ENCODE measurements around the gene RYR3. TPM values are rescaled to one million over a fixed set of nuclear protein-coding genes. Genes with fewer than 3 reads are reported as not detected.
A peak's percentile ranks its signal among the peaks of the same experiment; 100 is the strongest.

RYR3 gene
- total RNA-seq, 1 experiment from 2014 or later: not detected

- H3K36me3 Mint-ChIP-seq (ENCODE audit: insufficient read depth, unreplicated experiment): no peaks in the 10 kb centered on the region
Observed at GRCh38 chr15:33600212-33600611, 289.4 kb downstream of the RYR3 start.

GRCh38 chr15:33601461-33601860 lies 290.7 kb downstream of the RYR3 start:
- H3K9me3 Mint-ChIP-seq (ENCODE audit: unreplicated experiment): no peaks in the 10 kb centered on the region
- H3K4me3 Mint-ChIP-seq (ENCODE audit: unreplicated experiment): no peak overlapping the region
- peaks cover 12% of the 10 kb centered on the region for H3K27me3 Mint-ChIP-seq (ENCODE audit: insufficient read depth, unreplicated experiment)
- ChIA-PET POLR2A (interaction anchor here (0.7 kb wide), 1 partner anchor 16 kb away, joined by 3 read pairs; no protein-coding TSS in a partner anchor), CTCF (interaction anchor here (1.6 kb wide), 1 partner anchor 17 kb away, joined by 5 read pairs; no protein-coding TSS in a partner anchor)
- H3K4me1 Mint-ChIP-seq (ENCODE audit: insufficient read depth, unreplicated experiment): no peaks in the 10 kb centered on the region
- no peak for TF ChIP-seq CTCF (IDR thresholded peaks at IDR 0.05; ENCODE audit: unreplicated experiment)
- no peak for DNase-seq (ENCODE audit: unreplicated experiment)
- H3K27ac Mint-ChIP-seq (ENCODE audit: low read depth, unreplicated experiment): no peak overlapping the region
- H3K36me3 Mint-ChIP-seq (ENCODE audit: insufficient read depth, unreplicated experiment): no peaks in the 10 kb centered on the region
- no TSS peak for BruUV-seq (replicated peaks)
- intact Hi-C loops (cut with micrococcal nuclease): no loop called here

More at GRCh38 chr15:33600212-33600611, 289.4 kb downstream of the RYR3 start:
- ChIA-PET CTCF (no interaction called here), POLR2A (no interaction called here)
- no TSS peak for BruUV-seq (replicated peaks)
- no peak for DNase-seq (ENCODE audit: unreplicated experiment)
- intact Hi-C loops (cut with micrococcal nuclease): no loop called here
- no peaks in the 10 kb centered on the region for H3K4me1 Mint-ChIP-seq (ENCODE audit: insufficient read depth, unreplicated experiment)
- no peak overlapping the region for H3K27ac Mint-ChIP-seq (ENCODE audit: low read depth, unreplicated experiment)
- H3K4me3 Mint-ChIP-seq (ENCODE audit: unreplicated experiment): no peak overlapping the region
- no peak for TF ChIP-seq CTCF (IDR thresholded peaks at IDR 0.05; ENCODE audit: unreplicated experiment)
- H3K9me3 Mint-ChIP-seq (ENCODE audit: unreplicated experiment): no peaks in the 10 kb centered on the region
- peaks cover 12% of the 10 kb centered on the region for H3K27me3 Mint-ChIP-seq (ENCODE audit: insufficient read depth, unreplicated experiment)

- peak; percentile 30 for DNase-seq (ENCODE audit: unreplicated experiment)
- H3K4me3 Mint-ChIP-seq (ENCODE audit: unreplicated experiment): no peak overlapping the region
- H3K27me3 Mint-ChIP-seq (ENCODE audit: insufficient read depth, unreplicated experiment): peaks cover 13% of the 10 kb centered on the region
- BruUV-seq (replicated peaks): no TSS peak
- TF ChIP-seq CTCF (IDR thresholded peaks at IDR 0.05; ENCODE audit: unreplicated experiment): peak; percentile 21
- no peaks in the 10 kb centered on the region for H3K4me1 Mint-ChIP-seq (ENCODE audit: insufficient read depth, unreplicated experiment)
- H3K27ac Mint-ChIP-seq (ENCODE audit: low read depth, unreplicated experiment): no peak overlapping the region
- H3K36me3 Mint-ChIP-seq (ENCODE audit: insufficient read depth, unreplicated experiment): no peaks in the 10 kb centered on the region
- CTCF ChIA-PET: interaction anchor here (0.6 kb wide), 1 partner anchor 320 kb away, joined by 3 read pairs; no protein-coding TSS in a partner anchor
- intact Hi-C loops (cut with micrococcal nuclease): loop anchor here (1.0 kb wide), 1 partner anchor 316 kb away; no protein-coding TSS in a partner anchor
- H3K9me3 Mint-ChIP-seq (ENCODE audit: unreplicated experiment): no peaks in the 10 kb centered on the region
- POLR2A ChIA-PET: no interaction called here
Observed at GRCh38 chr15:33608714-33609113, 297.9 kb downstream of the RYR3 start.

GRCh38 chr15:33612721-33613304 lies 302.0 kb downstream of the RYR3 start:
- Mint-ChIP-seq H3K4me3 (ENCODE audit: unreplicated experiment) (no peak overlapping the region), H3K27ac (ENCODE audit: low read depth, unreplicated experiment) (no peak overlapping the region), H3K4me1 (ENCODE audit: insufficient read depth, unreplicated experiment) (no peaks in the 10 kb centered on the region), H3K36me3 (ENCODE audit: insufficient read depth, unreplicated experiment) (no peaks in the 10 kb centered on the region), H3K27me3 (ENCODE audit: insufficient read depth, unreplicated experiment) (peaks cover 41% of the 10 kb centered on the region), H3K9me3 (ENCODE audit: unreplicated experiment) (no peaks in the 10 kb centered on the region)
- DNase-seq (ENCODE audit: unreplicated experiment): no peak
- TF ChIP-seq CTCF (IDR thresholded peaks at IDR 0.05; ENCODE audit: unreplicated experiment): no peak
- ChIA-PET POLR2A (no interaction called here), CTCF (interaction anchor here (0.6 to 0.7 kb wide), 2 partner anchors 10 to 398 kb away, joined by 3 read pairs; no protein-coding TSS in a partner anchor)
- intact Hi-C loops (cut with micrococcal nuclease): no loop called here
- BruUV-seq (replicated peaks): no TSS peak

All from MCF 10A (cell line).